Measurements from ENCODE around the gene PHAF1. TPM values are rescaled to one million over a fixed set of nuclear protein-coding genes. Genes with fewer than 3 reads are reported as not detected.

The PHAF1 gene
- total RNA-seq, 4 donors from 2014 or later = 11.4 to 30.6 (median 20.4) TPM

DNA sequence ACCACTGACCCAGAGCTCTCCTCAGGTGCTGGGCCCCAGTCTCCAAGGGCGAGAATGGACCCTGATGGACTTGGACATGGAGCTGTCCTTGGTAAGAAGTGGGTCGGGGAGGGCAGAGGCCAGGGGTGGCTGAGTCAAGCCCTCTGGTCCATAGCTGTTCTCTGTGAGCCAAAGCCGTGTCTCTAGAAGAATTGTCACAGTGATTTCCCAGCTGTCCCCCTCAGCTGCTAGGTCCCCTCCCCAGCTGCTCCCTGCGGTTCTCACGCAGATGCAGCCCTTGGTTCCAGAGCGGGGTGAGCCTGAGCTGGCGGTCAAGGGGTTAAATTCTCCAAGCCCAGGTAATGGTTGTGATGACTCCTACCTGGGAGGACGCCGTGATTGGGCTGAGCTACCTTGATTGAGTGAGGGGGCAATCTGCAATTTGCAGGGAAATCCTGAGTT lies 59.3 kb downstream of the PHAF1 start:
- no peak for TF ChIP-seq POLR2A (IDR thresholded peaks at IDR 0.05)
- TF ChIP-seq, protein P1, sequence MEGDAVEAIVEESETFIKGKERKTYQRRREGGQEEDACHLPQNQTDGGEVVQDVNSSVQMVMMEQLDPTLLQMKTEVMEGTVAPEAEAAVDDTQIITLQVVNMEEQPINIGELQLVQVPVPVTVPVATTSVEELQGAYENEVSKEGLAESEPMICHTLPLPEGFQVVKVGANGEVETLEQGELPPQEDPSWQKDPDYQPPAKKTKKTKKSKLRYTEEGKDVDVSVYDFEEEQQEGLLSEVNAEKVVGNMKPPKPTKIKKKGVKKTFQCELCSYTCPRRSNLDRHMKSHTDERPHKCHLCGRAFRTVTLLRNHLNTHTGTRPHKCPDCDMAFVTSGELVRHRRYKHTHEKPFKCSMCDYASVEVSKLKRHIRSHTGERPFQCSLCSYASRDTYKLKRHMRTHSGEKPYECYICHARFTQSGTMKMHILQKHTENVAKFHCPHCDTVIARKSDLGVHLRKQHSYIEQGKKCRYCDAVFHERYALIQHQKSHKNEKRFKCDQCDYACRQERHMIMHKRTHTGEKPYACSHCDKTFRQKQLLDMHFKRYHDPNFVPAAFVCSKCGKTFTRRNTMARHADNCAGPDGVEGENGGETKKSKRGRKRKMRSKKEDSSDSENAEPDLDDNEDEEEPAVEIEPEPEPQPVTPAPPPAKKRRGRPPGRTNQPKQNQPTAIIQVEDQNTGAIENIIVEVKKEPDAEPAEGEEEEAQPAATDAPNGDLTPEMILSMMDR (IDR thresholded peaks at IDR 0.05) = no peak
- Histone ChIP-seq H3K4me3 (no peak overlapping the region), H3K36me3 (no peaks in the 10 kb centered on the region), H3K27ac (peak overlapping the region in 1 of 4 donors; percentile 52), H3K27me3 (peaks cover 0 to 3% of the 10 kb centered on the region in 2 donors), H3K4me1 (peaks cover 12 to 54% (median 37%) of the 10 kb centered on the region in 4 donors), H3K9me3 (no peaks in the 10 kb centered on the region)
- DNase-seq = no peak

DNA sequence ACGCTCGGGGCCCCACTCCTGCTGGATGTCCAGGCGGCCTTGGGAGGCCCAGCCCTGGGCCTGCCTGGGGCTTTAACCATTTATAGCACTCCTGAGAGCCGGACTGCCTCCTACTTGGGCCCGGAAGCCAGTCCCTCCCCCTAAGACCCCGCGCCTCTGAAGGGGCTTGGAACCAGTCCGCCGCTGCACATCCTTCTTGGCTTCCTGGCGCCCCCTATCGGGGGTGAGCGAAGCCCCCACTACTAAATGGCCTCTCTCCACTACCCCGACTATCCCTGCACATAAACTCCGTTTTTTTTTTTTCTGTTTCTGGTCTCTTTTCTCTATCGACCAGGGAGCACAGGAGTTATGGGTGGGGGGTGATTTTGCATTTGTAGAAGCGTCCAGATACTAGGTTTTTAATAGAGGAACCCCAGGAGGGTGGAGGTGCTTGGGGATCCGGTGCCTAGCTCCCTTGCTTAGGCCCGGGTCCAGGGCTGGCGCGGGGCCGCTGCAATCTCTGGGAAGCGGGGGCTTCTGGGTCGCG lies 60.0 kb downstream of the PHAF1 start:
- H3K4me3 ChIP-seq = peak overlapping the region; percentile 27 to 60 (median 45)
- TF ChIP-seq POLR2A (IDR thresholded peaks at IDR 0.05) = no peak
- TF ChIP-seq, protein P1 (IDR thresholded peaks at IDR 0.05) = peak in 4 of 6 experiments; percentile 17 to 47 (median 25)
- H3K4me1 ChIP-seq = peaks cover 10 to 53% (median 36%) of the 10 kb centered on the region in 4 donors
- H3K27me3 ChIP-seq = no peaks in the 10 kb centered on the region
- H3K27ac ChIP-seq = peak overlapping the region; percentile 52 to 87 (median 74)
- H3K9me3 ChIP-seq = no peaks in the 10 kb centered on the region
- no peaks in the 10 kb centered on the region for H3K36me3 ChIP-seq
- no peak for DNase-seq

GRCh38 chr16:67170168-67170948 lies 60.6 kb downstream of the PHAF1 start, which contains the start of gene NOL3:
Gene NOL3 (plus strand): TSS chr16:67170538.
- peak within 1 kb of the TSS; percentile 52 to 87 (median 74) for H3K27ac ChIP-seq
- DNase-seq = peak; percentile 48 to 86 (median 83)
- H3K27me3 ChIP-seq = no peaks in the 10 kb centered on the region
- no peaks in the 10 kb centered on the region for H3K9me3 ChIP-seq
- TF ChIP-seq, protein P1 (IDR thresholded peaks at IDR 0.05) = no peak
- H3K4me1 ChIP-seq = peaks cover 6 to 52% (median 33%) of the 10 kb centered on the region in 4 donors
- H3K36me3 ChIP-seq = no peaks in the 10 kb centered on the region
- H3K4me3 ChIP-seq = peak within 1 kb of the TSS; percentile 27 to 60 (median 45)

- Histone ChIP-seq H3K27ac (peak overlapping the region; percentile 52 to 87 (median 74)), H3K4me1 (peaks cover 5 to 45% (median 29%) of the 10 kb centered on the region in 4 donors), H3K27me3 (no peaks in the 10 kb centered on the region), H3K36me3 (no peaks in the 10 kb centered on the region), H3K4me3 (peak overlapping the region; percentile 27 to 60 (median 45)), H3K9me3 (no peaks in the 10 kb centered on the region)
- TF ChIP-seq POLR2A (IDR thresholded peaks at IDR 0.05) = no peak
- TF ChIP-seq, protein P1 (IDR thresholded peaks at IDR 0.05) = no peak
- DNase-seq = no peak
These were observed 61.4 kb downstream of the PHAF1 start for GRCh38 chr16:67170949-67171649.

- H3K27ac ChIP-seq = peak overlapping the region; percentile 64 to 96 (median 86)
- no peaks in the 10 kb centered on the region for H3K27me3 ChIP-seq
- H3K4me1 ChIP-seq = peaks cover 8 to 54% (median 32%) of the 10 kb centered on the region in 4 donors
- H3K4me3 ChIP-seq = peak overlapping the region in 3 of 4 donors; percentile 34 to 56 (median 51)
- no peak for DNase-seq
- H3K9me3 ChIP-seq = no peaks in the 10 kb centered on the region
- H3K36me3 ChIP-seq = no peaks in the 10 kb centered on the region
- TF ChIP-seq, protein P1 (IDR thresholded peaks at IDR 0.05) = no peak
- no peak for TF ChIP-seq POLR2A (IDR thresholded peaks at IDR 0.05)
These were observed 63.6 kb downstream of the PHAF1 start for GRCh38 chr16:67173323-67173722.

All from Peyer's patch (tissue), 4 donors.